Natural killer cell (primary cell): ENCODE results near the gene HERC3. TPM values are rescaled to one million over a fixed set of nuclear protein-coding genes. Genes with fewer than 3 reads are reported as not detected.

ENCODE experiments used
- ATAC-seq, 3 donors: fragments of 150-1000 bp in 2 of 3; fragments of 200-7000 bp in 1 of 3; cut with Tn5 transposase; 1 replicate in 1 of 3; 2 replicates in 2 of 3; pipeline ENCODE4 v1.10.0; 2021; ENCODE audit warnings: mild to moderate bottlenecking in 2 of 3, moderate library complexity in 2 of 3
- DNase-seq, 2 donors: peaks; one replicate each; pipeline versions ENCODE4 v3.0.0 to v3.0.0-alpha.2; 2013 to 2021; ENCODE audit warnings: mixed read lengths in 1 of 2
- H3K27ac ChIP-seq: one replicate; pipeline ENCODE4 v1.5.1; 2013; ENCODE audit warnings: mild to moderate bottlenecking, low read length
- H3K27me3 ChIP-seq: one replicate; pipeline ENCODE4 v1.6.1; 2013; ENCODE audit warnings: low read length; ENCODE audit not compliant: control insufficient read depth, insufficient read depth
- H3K36me3 ChIP-seq: one replicate; pipeline ENCODE4 v1.6.1; 2013; ENCODE audit warnings: low read length; ENCODE audit not compliant: control insufficient read depth, insufficient read depth
- H3K4me1 ChIP-seq: one replicate; pipeline ENCODE4 v1.6.1; 2013; ENCODE audit warnings: low read length; ENCODE audit not compliant: control insufficient read depth, insufficient read depth
- H3K4me3 ChIP-seq: one replicate; pipeline ENCODE4 v1.5.1; 2013; ENCODE audit warnings: low read length
- H3K9me3 ChIP-seq: one replicate; pipeline ENCODE4 v1.6.1; 2013; ENCODE audit warnings: low read length; ENCODE audit not compliant: control insufficient read depth, insufficient read depth
- H3K27ac Mint-ChIP-seq, 2 donors: one replicate each; pipeline ENCODE4 v1.8.0; 2022; ENCODE audit warnings: mild to moderate bottlenecking in 2 of 2, mixed read lengths in 2 of 2, moderate library complexity in 1 of 2
- H3K27me3 Mint-ChIP-seq, 2 donors: one replicate each; pipeline ENCODE4 v1.8.0; 2022; ENCODE audit warnings: low read depth in 2 of 2, mixed read lengths in 2 of 2
- H3K36me3 Mint-ChIP-seq: one replicate; pipeline ENCODE4 v1.8.0; 2022; ENCODE audit warnings: mixed read lengths
- H3K4me1 Mint-ChIP-seq, 2 donors: one replicate each; pipeline ENCODE4 v1.8.0; 2022; ENCODE audit warnings: mixed read lengths in 2 of 2
- H3K4me3 Mint-ChIP-seq: one replicate; pipeline ENCODE4 v1.8.0; 2022; ENCODE audit warnings: mild to moderate bottlenecking, moderate library complexity, mixed read lengths
- H3K9me3 Mint-ChIP-seq, 2 donors: one replicate each; pipeline ENCODE4 v1.8.0; 2022; ENCODE audit warnings: mixed read lengths in 2 of 2
- CTCF ChIP-seq: fragments of 200-600 bp; IDR thresholded peaks from one replicate; pipeline ENCODE4 v1.8.0; 2022; ENCODE audit warnings: antibody characterized with exemption
- WGBS: methylation state at CpG from one replicate; pipeline ENCODE4 v1.1.7; 2013; ENCODE audit warnings: missing lambda C conversion rate; ENCODE audit not compliant: insufficient coverage; 5-methylcytosine and 5-hydroxymethylcytosine counted together
- intact Hi-C: fragments of 100-400 bp; cut with micrococcal nuclease; formaldehyde crosslinking; loops from one replicate; pipeline ENCODE4 v1.14.2; 2022
- total RNA-seq, 4 donors: library from RNA; stranded (reverse); fragments of 120-200 nt in 1 of 4; gene quantifications; one replicate each; pipeline versions ENCODE4 v1.2.3 to v1.2.4, GENCODE V29; 2013 to 2022

The HERC3 gene
- total RNA-seq, 3 donors from 2014 or later (not counting 1 experiment from before 2014, with no cell fraction given) = 59.1 to 85.0 (median 61.9) TPM

- no peaks in the 10 kb centered on the region for H3K27me3 ChIP-seq
- peaks cover 5 to 7% of the 10 kb centered on the region in 2 donors for H3K9me3 Mint-ChIP-seq
- DNase-seq (no peak), ATAC-seq (no peak)
- WGBS = 96% methylated on average over 10 of the region's 10 CpGs
- H3K27ac Mint-ChIP-seq = no peak overlapping the region
- TF ChIP-seq CTCF = no peak
- intact Hi-C loops = no loop called here
- no peak overlapping the region for H3K27ac ChIP-seq
- no peaks in the 10 kb centered on the region for H3K4me1 Mint-ChIP-seq
- H3K27me3 Mint-ChIP-seq = no peaks in the 10 kb centered on the region
- H3K4me3 Mint-ChIP-seq = no peak overlapping the region
- H3K9me3 ChIP-seq = peaks cover 11% of the 10 kb centered on the region
- H3K4me1 ChIP-seq = no peaks in the 10 kb centered on the region
- H3K36me3 Mint-ChIP-seq = peaks cover 24% of the 10 kb centered on the region
- no peak overlapping the region for H3K4me3 ChIP-seq
- peaks cover 56% of the 10 kb centered on the region for H3K36me3 ChIP-seq
Measured at GRCh38 chr4:88720451-88721428, 128.5 kb downstream of the HERC3 start.

- Mint-ChIP-seq H3K27me3 (no peaks in the 10 kb centered on the region), H3K9me3 (peaks cover 3 to 5% of the 10 kb centered on the region in 2 donors), H3K4me1 (no peaks in the 10 kb centered on the region), H3K4me3 (no peak overlapping the region), H3K27ac (no peak overlapping the region), H3K36me3 (peaks cover 19% of the 10 kb centered on the region)
- Histone ChIP-seq H3K9me3 (peaks cover 7% of the 10 kb centered on the region), H3K27ac (no peak overlapping the region), H3K36me3 (peaks cover 54% of the 10 kb centered on the region), H3K27me3 (no peaks in the 10 kb centered on the region), H3K4me1 (no peaks in the 10 kb centered on the region), H3K4me3 (no peak overlapping the region)
- DNase-seq = no peak
- ATAC-seq = no peak
- TF ChIP-seq CTCF = no peak
- intact Hi-C loops = no loop called here
- WGBS = 85% methylated on average over 7 of the region's 10 CpGs
Measured at GRCh38 chr4:88722276-88722780, 130.0 kb downstream of the HERC3 start.

- H3K4me3 Mint-ChIP-seq = no peak overlapping the region
- no peaks in the 10 kb centered on the region for H3K9me3 Mint-ChIP-seq
- peaks cover 14% of the 10 kb centered on the region for H3K36me3 Mint-ChIP-seq
- Histone ChIP-seq H3K27ac (no peak overlapping the region), H3K4me3 (no peak overlapping the region), H3K36me3 (peaks cover 54% of the 10 kb centered on the region), H3K4me1 (no peaks in the 10 kb centered on the region), H3K27me3 (no peaks in the 10 kb centered on the region), H3K9me3 (peaks cover 6% of the 10 kb centered on the region)
- H3K27ac Mint-ChIP-seq = no peak overlapping the region
- ATAC-seq (no peak), DNase-seq (no peak)
- TF ChIP-seq CTCF = no peak
- intact Hi-C loops = no loop called here
- H3K27me3 Mint-ChIP-seq = no peaks in the 10 kb centered on the region
- no peaks in the 10 kb centered on the region for H3K4me1 Mint-ChIP-seq
- WGBS = 100% methylated on average over 2 of the region's 2 CpGs
Measured at GRCh38 chr4:88722828-88723227, 130.5 kb downstream of the HERC3 start.
